GM12865 (cell line): ENCODE results near the gene PZP.

Experiments used
- DNase-seq: peaks from one replicate; pipeline ENCODE4 v3.0.0; 2010; ENCODE audit warnings: low read depth
- H3K4me3 ChIP-seq: 2 replicates; pipeline ENCODE4 v1.5.1; 2011; ENCODE audit warnings: mild to moderate bottlenecking, low read depth, low read length, control low read depth
- CTCF ChIP-seq: IDR thresholded peaks from 2 replicates; pipeline ENCODE4 v1.5.1; 2011; ENCODE audit warnings: low read length, control low read depth, low read depth, inconsistent platforms; ENCODE audit not compliant: insufficient read depth; ENCODE audit errors: missing control alignments

PZP gene

GRCh38 chr12:9135903-9136310, 72.3 kb downstream of the PZP start:
- no peak for TF ChIP-seq CTCF
- H3K4me3 ChIP-seq, result no peak overlapping the region
- no peak for DNase-seq

GRCh38 chr12:9134981-9135628, 73.1 kb downstream of the PZP start:
- DNase-seq, result peak; percentile 57
- TF ChIP-seq CTCF, result peak; percentile 62
- no peak overlapping the region for H3K4me3 ChIP-seq

GRCh38 chr12:9133216-9133916, 74.8 kb downstream of the PZP start:
- no peak overlapping the region for H3K4me3 ChIP-seq
- TF ChIP-seq CTCF, result no peak
- DNase-seq, result no peak

- TF ChIP-seq CTCF, result no peak
- no peak for DNase-seq
- no peak overlapping the region for H3K4me3 ChIP-seq
Observed at GRCh38 chr12:9132008-9132535, 76.1 kb downstream of the PZP start.

DNA sequence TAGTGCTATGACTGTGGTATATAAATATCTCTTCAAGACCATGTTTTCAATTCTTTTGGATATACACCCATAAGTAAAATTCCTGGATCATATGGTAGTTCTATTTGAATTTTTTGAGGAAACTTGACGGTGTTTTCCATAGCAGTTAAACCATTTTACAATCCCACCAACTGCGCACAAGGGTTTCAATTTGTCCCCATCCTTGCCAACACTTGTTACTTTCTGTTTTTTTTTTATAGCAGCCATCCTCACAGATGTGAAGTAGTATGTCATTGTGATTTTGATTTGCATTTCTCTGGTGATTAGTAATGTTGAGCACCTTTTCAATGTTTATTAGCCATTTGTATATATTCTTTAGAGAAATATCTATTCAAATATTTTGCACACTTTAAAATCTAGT, 78.0 kb downstream of the PZP start:
- no peak for DNase-seq
- no peak for TF ChIP-seq CTCF
- H3K4me3 ChIP-seq, result no peak overlapping the region

GRCh38 chr12:9127936-9128663, 80.1 kb downstream of the PZP start:
- no peak for TF ChIP-seq CTCF
- H3K4me3 ChIP-seq, result no peak overlapping the region
- DNase-seq, result no peak
